Activated CD4-positive, alpha-beta T cell treated with anti-CD3 and anti-CD28 coated beads, Interleukin-2, amount 50 U/mL, for 4 hours (primary cell): ENCODE measurements around the gene PCDHB4.
"Not testable (repeated sequence)": the region's sequence is repeated elsewhere in the genome, so short reads cannot be mapped to it uniquely, and the experiment has no call there.

Source experiments
- DNase-seq, 2 experiments: peaks; one replicate each; pipeline ENCODE4 v3.0.0-alpha.2; 2020

PCDHB4 gene

GRCh38 chr5:141150224-141150992 lies 28.8 kb downstream of the PCDHB4 start:
- no peak for DNase-seq

- DNase-seq = no peak
Measured at GRCh38 chr5:141150993-141151325, 29.3 kb downstream of the PCDHB4 start.

- not testable (repeated sequence) for DNase-seq
Measured at GRCh38 chr5:141151632-141152031, 30.0 kb downstream of the PCDHB4 start.

- DNase-seq = not testable (repeated sequence)
Measured at GRCh38 chr5:141152096-141152495, 30.5 kb downstream of the PCDHB4 start.

GRCh38 chr5:141155540-141156374 lies 34.1 kb downstream of the PCDHB4 start:
- DNase-seq = no peak

- not testable (repeated sequence) for DNase-seq
Measured at GRCh38 chr5:141157356-141157755, 35.7 kb downstream of the PCDHB4 start.

- DNase-seq = not testable (repeated sequence)
Measured at GRCh38 chr5:141157901-141158300, 36.3 kb downstream of the PCDHB4 start.

GRCh38 chr5:141172381-141173204 lies 51.0 kb downstream of the PCDHB4 start, which contains the start of gene PCDHB7:
Gene PCDHB7, plus strand, starts transcription at chr5:141172644. Its CDS starts 192 bp downstream, at chr5:141172836.
- DNase-seq = no peak

GRCh38 chr5:141174291-141175104 lies 52.9 kb downstream of the PCDHB4 start:
- not testable (repeated sequence) for DNase-seq
